GM21515 (cell line): ENCODE measurements around the gene AVP.

Source experiments
- ATAC-seq: cut with Tn5 transposase; IDR thresholded peaks from one replicate; pipeline ENCODE4 v1.9.1; 2021; ENCODE audit not compliant: unreplicated experiment

Gene AVP

GRCh38 chr20:3109350-3110302, 25.1 kb upstream of the AVP start:
- ATAC-seq: no peak

GRCh38 chr20:3107464-3108025, 23.0 kb upstream of the AVP start:
- ATAC-seq: no peak

- no peak for ATAC-seq
These were observed 22.3 kb upstream of the AVP start for GRCh38 chr20:3106658-3107463.

- ATAC-seq: no peak
These were observed 21.7 kb upstream of the AVP start for GRCh38 chr20:3106185-3106584.

GRCh38 chr20:3105256-3106137, 21.0 kb upstream of the AVP start:
- no peak for ATAC-seq

- no peak for ATAC-seq
These were observed 19.0 kb upstream of the AVP start for GRCh38 chr20:3103369-3104032.

GRCh38 chr20:3102575-3103368, 18.2 kb upstream of the AVP start:
- no peak for ATAC-seq

GRCh38 chr20:3101737-3102574, 17.4 kb upstream of the AVP start:
- no peak for ATAC-seq

- ATAC-seq: no peak
These were observed 16.7 kb upstream of the AVP start for GRCh38 chr20:3101251-3101650.

GRCh38 chr20:3100480-3100879, 16.0 kb upstream of the AVP start:
- ATAC-seq: no peak

GRCh38 chr20:3094848-3095629, 10.5 kb upstream of the AVP start:
- ATAC-seq: no peak

- ATAC-seq: no peak
These were observed 9.4 kb upstream of the AVP start for GRCh38 chr20:3093861-3094361.

- no peak for ATAC-seq
These were observed 8.3 kb upstream of the AVP start for GRCh38 chr20:3092611-3093379.

- no peak for ATAC-seq
These were observed 6.0 kb upstream of the AVP start for GRCh38 chr20:3090565-3090964.

GRCh38 chr20:3088031-3088430, 3.5 kb upstream of the AVP start:
- no peak for ATAC-seq

GRCh38 chr20:3085571-3086072, 1.1 kb upstream of the AVP start:
- ATAC-seq: no peak

GRCh38 chr20:3084986-3085360, 449 bp upstream of the AVP start:
- ATAC-seq: no peak
